ENCODE data around the gene YWHAQ. TPM values are rescaled to one million over a fixed set of nuclear protein-coding genes. Genes with fewer than 3 reads are reported as not detected.

YWHAQ gene
- total RNA-seq, 1 donor from 2014 or later = 378 TPM

GRCh38 chr2:9660154-9660553 is 29.4 kb upstream of the YWHAQ start:
- no peak overlapping the region for H3K4me3 Mint-ChIP-seq (ENCODE audit: low read depth)
- H3K4me1 Mint-ChIP-seq (ENCODE audit: low read depth) = peaks cover 3% of the 10 kb centered on the region
- no peaks in the 10 kb centered on the region for H3K9me3 Mint-ChIP-seq (ENCODE audit: low read depth)
- DNase-seq (ENCODE audit: low spot score, unreplicated experiment) = no peak
- H3K27me3 Mint-ChIP-seq = peaks cover 26% of the 10 kb centered on the region
- H3K36me3 Mint-ChIP-seq (ENCODE audit: insufficient read depth) = no peaks in the 10 kb centered on the region
- no peak overlapping the region for H3K27ac Mint-ChIP-seq
- TF ChIP-seq, protein P1, sequence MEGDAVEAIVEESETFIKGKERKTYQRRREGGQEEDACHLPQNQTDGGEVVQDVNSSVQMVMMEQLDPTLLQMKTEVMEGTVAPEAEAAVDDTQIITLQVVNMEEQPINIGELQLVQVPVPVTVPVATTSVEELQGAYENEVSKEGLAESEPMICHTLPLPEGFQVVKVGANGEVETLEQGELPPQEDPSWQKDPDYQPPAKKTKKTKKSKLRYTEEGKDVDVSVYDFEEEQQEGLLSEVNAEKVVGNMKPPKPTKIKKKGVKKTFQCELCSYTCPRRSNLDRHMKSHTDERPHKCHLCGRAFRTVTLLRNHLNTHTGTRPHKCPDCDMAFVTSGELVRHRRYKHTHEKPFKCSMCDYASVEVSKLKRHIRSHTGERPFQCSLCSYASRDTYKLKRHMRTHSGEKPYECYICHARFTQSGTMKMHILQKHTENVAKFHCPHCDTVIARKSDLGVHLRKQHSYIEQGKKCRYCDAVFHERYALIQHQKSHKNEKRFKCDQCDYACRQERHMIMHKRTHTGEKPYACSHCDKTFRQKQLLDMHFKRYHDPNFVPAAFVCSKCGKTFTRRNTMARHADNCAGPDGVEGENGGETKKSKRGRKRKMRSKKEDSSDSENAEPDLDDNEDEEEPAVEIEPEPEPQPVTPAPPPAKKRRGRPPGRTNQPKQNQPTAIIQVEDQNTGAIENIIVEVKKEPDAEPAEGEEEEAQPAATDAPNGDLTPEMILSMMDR (IDR thresholded peaks at IDR 0.05; ENCODE audit: unreplicated experiment) = no peak

DNA sequence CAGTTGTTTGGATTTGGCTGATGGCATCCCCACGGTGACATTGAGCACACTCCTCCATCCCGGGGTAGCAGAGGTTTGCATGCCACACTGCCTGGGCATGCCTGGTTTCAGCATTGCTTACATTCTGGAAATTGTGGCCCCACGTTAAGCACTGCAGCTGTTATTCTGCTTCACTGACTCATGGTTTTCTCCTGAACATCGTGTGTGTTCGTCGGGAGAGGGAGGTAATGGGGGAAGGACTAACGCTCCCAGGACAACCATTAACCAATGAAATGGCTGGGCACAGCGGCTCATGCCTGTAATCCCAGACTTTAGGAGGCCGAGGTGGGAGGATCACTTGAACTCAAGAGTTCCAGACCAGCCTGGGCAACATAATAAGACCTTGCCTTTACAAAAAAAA is 28.2 kb upstream of the YWHAQ start:
- Mint-ChIP-seq H3K4me3 (ENCODE audit: low read depth) (no peak overlapping the region), H3K4me1 (ENCODE audit: low read depth) (peaks cover 3% of the 10 kb centered on the region)

DNA sequence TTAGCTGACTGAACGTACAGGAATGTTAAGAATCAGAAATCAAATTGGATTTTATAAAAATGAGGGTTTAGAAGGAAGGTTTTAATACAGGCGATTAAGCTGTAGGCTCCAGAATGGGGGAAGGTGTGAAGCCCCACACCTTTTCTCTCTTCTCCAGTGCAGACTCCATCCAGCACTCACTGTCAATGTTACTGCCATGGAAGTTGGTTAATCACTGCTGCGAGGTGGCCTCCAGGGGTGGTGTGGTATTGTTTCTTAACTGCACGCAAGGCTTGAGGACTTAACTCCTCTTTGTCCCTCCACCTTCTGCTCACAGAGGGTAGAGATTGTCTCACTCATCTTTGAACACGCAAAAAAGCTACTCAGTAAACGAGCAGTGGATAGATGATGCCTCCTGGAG is 26.9 kb upstream of the YWHAQ start:
- no peak overlapping the region for H3K27ac Mint-ChIP-seq
- H3K4me1 Mint-ChIP-seq (ENCODE audit: low read depth) = peaks cover 3% of the 10 kb centered on the region

More for the DNA sequence above, 28.2 kb upstream of the YWHAQ start:
- Mint-ChIP-seq H3K27ac (no peak overlapping the region), H3K9me3 (ENCODE audit: low read depth) (no peaks in the 10 kb centered on the region), H3K36me3 (ENCODE audit: insufficient read depth) (no peaks in the 10 kb centered on the region), H3K27me3 (peaks cover 19% of the 10 kb centered on the region)
- TF ChIP-seq, protein P1 (IDR thresholded peaks at IDR 0.05; ENCODE audit: unreplicated experiment) = no peak
- no peak for DNase-seq (ENCODE audit: low spot score, unreplicated experiment)

DNA sequence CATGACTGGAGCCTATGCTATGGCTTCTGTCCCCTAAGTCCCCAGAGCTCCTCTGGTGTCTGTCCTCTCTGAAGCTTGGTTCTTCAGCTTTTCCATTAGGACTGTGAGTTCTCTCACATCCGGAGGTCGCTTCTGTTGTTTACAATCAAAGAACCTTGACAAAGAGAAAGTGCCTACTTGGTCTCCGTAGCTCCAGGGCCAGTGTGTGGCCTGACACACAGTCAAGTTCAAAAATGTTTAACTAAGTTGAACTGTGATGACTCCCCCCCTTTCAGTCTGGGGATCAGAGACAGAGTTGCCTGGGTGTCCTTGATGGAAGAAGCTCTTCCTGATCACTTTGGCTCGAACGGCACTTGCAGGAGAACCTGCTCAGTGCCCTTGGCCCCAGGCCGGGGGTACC is 26.3 kb upstream of the YWHAQ start:
- no peak overlapping the region for H3K27ac Mint-ChIP-seq
- TF ChIP-seq, protein P1 (IDR thresholded peaks at IDR 0.05; ENCODE audit: unreplicated experiment) = no peak
- DNase-seq (ENCODE audit: low spot score, unreplicated experiment) = no peak
- H3K27me3 Mint-ChIP-seq = peaks cover 11% of the 10 kb centered on the region
- H3K9me3 Mint-ChIP-seq (ENCODE audit: low read depth) = no peaks in the 10 kb centered on the region
- peaks cover 3% of the 10 kb centered on the region for H3K4me1 Mint-ChIP-seq (ENCODE audit: low read depth)
- H3K36me3 Mint-ChIP-seq (ENCODE audit: insufficient read depth) = no peaks in the 10 kb centered on the region
- no peak overlapping the region for H3K4me3 Mint-ChIP-seq (ENCODE audit: low read depth)

More for the DNA sequence above, 26.9 kb upstream of the YWHAQ start:
- Mint-ChIP-seq H3K27me3 (peaks cover 11% of the 10 kb centered on the region), H3K9me3 (ENCODE audit: low read depth) (no peaks in the 10 kb centered on the region), H3K36me3 (ENCODE audit: insufficient read depth) (no peaks in the 10 kb centered on the region), H3K4me3 (ENCODE audit: low read depth) (no peak overlapping the region)
- DNase-seq (ENCODE audit: low spot score, unreplicated experiment) = no peak
- TF ChIP-seq, protein P1 (IDR thresholded peaks at IDR 0.05; ENCODE audit: unreplicated experiment) = no peak

DNA sequence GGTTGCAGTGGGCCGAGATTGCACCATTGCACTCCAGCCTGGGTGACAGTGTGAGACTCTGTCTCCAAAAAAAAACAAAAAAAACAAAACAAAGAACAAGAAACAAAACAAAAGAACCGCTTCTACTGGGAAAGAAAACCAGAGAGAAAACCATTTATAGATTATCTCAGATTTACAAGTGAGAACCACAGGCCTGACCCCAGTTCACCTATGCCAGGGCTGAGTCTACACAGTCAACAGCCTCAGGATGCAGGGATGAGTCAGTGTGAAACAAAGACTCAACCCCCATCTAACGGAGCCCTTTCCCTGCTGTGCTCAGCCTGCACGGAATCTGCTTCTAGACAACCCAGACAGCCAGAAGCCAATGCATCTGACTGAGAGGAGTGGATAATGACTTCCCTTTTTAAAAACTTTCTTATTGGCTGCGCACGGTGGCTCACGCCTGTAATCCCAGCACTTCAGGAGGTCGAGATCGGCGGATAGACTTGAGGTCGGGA is 25.5 kb upstream of the YWHAQ start:
- Mint-ChIP-seq H3K4me3 (ENCODE audit: low read depth) (no peak overlapping the region), H3K27me3 (peaks cover 11% of the 10 kb centered on the region), H3K36me3 (ENCODE audit: insufficient read depth) (no peaks in the 10 kb centered on the region), H3K4me1 (ENCODE audit: low read depth) (peaks cover 3% of the 10 kb centered on the region), H3K27ac (no peak overlapping the region), H3K9me3 (ENCODE audit: low read depth) (no peaks in the 10 kb centered on the region)
- TF ChIP-seq, protein P1 (IDR thresholded peaks at IDR 0.05; ENCODE audit: unreplicated experiment) = no peak
- DNase-seq (ENCODE audit: low spot score, unreplicated experiment) = no peak

Data from progenitor cell of endocrine pancreas (in vitro differentiated cells).